NCI-H2107 (cell line): Measurements from ENCODE around the gene BAD.
A peak's percentile ranks its signal among the peaks of the same experiment; 100 is the strongest.
"Not testable (repeated sequence)": the region's sequence is repeated elsewhere in the genome, so short reads cannot be mapped to it uniquely, and the experiment has no call there.

Experiments used
- DNase-seq: peaks from one replicate; lab custom pipeline; 2025; lab: John Stamatoyannopoulos, UW

BAD gene

GRCh38 chr11:64284048-64284961 lies at the start of gene BAD:
Gene BAD, minus strand, starts transcription at chr11:64284665. Its CDS starts 297 bp downstream, at chr11:64284368.
- peak; percentile 90 for DNase-seq

- no peak for DNase-seq
These were observed 49.1 kb upstream of the BAD start for GRCh38 chr11:64333556-64333955.

- DNase-seq: no peak
These were observed 47.3 kb upstream of the BAD start for GRCh38 chr11:64331569-64332371.

DNA sequence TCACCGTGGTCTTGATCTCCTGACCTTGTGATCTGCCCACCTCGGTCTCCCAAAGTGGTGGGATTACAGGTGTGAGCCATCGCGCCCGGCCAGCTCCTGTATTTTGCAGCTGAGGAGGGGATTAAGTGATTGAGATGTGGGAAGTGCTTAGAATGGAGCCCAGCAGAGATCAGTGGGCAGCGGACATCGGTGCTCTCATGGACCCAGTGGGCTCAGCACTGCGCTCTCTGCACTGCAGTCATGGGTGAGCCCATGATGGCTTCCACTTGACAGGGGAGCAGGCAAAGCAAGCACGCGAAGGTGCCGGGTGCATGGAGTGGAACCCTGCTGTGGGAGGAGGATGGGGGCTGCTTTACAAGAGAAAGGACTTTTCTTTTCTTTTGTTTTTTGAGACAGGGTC lies 46.4 kb upstream of the BAD start:
- DNase-seq: no peak

GRCh38 chr11:64327993-64328392 lies 43.5 kb upstream of the BAD start:
- no peak for DNase-seq

- DNase-seq: no peak
These were observed 42.9 kb upstream of the BAD start for GRCh38 chr11:64327375-64327774.

DNA sequence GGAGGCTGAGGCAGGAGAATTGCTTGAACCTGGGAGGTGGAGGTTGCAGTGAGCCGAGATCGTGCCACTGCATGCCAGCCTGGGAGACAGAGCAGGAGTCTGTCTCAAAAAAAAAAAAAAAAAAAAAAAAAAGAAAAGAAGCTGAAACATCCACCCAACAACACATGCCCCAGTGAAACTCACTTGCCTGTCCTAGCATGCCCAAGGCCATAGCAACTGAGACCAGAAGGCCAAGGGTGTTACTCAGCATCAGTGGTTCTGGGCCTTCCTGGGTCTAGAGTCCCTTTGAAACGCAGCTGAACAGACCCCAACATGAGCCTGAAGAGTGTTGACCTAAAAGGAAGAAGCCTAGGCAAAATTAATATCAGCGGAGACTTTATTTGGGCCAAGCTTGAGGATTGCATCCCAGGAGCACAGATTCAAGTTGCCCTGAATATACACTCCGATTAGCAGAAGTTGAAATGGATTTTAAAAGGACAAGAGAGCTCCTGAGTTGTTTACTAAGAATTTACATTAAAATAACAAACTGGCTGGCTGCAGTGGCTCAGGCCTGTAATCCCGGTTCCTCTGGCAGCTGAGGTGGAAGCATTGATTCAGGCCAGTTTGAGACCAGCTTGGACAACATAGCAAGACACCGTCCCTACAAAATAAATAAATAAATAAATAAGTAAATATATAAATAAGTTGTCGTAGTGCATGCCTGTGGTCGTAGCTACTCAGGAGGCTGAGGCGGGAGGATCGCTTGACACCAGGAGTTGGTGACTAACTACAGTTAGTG lies 40.4 kb upstream of the BAD start:
- DNase-seq: no peak

DNA sequence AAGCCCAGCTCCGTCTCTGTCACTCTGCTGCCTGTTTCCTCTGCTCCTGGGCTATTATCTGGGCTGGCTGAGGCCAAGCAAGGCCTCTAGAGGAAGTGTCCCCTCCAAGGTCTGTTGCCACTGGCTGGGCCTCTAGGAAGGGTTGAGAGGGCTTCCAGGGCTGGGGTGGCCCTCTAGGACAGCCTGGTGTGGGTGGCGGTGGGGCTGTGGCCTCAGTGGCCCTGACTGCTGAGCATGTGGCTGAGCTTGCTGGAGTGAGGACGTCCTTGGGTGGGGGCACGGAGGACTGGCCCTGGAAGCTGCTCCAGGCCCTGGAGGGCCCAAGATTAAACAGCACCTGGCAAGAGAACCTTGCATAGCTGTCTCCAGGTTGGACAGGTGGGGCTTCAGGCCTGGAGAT lies 39.5 kb upstream of the BAD start:
- DNase-seq: not testable (repeated sequence)

DNA sequence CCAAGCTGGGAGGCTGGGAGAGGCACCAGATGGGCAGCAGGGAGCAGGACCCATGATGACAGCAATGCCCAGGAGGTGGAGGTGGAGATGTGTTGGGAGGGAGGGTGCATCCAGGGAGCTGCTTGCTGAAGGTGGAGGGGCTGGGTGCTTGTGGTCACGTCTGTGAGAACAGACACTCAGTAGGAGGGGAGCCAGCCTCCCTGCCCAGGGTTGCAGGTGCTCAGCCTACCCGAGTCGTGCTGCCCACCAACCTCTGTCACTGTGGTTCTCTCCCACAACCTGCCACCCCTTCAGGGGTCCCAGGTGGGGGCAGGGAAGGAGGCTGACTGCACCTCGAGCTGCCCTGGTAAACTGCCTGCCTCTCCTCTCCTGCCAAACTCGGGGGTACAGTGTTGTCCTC lies 38.9 kb upstream of the BAD start:
- DNase-seq: no peak

DNA sequence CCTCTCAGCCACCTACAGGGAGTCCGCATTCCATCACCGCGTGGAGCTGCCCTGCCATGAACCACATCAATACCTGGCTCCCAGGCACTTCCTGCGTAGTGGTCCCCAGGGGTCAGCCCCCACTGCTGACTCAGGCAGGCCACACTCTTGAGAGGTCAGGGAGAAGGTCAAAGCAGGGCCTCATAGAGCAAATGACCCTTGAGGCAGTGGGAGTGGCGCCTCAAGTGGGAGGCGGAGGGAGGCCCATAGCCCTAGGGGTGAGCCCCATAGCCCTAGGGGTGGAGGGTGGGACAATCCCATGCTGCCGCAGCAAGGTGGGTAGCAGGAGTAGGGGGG lies 38.4 kb upstream of the BAD start:
- DNase-seq: no peak

- peak; percentile 43 for DNase-seq
These were observed 37.1 kb upstream of the BAD start for GRCh38 chr11:64321533-64321932.

- DNase-seq: no peak
These were observed 36.6 kb upstream of the BAD start for GRCh38 chr11:64321026-64321425.

DNA sequence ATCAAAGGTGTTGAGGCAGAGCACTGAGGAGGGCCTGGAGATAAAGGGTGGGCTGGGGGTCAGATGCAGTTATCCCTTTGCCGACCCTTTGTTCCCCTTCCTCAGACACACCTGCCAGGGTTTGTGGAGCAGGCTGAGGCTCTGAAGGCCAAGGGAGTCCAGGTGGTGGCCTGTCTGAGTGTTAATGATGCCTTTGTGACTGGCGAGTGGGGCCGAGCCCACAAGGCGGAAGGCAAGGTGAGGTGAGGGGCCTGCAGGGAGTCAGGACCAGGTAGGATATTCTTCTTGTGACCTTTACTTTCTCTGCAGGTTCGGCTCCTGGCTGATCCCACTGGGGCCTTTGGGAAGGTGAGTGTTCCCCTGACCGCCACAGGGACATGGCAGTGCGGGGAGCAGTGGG lies 36.1 kb upstream of the BAD start:
- no peak for DNase-seq

DNA sequence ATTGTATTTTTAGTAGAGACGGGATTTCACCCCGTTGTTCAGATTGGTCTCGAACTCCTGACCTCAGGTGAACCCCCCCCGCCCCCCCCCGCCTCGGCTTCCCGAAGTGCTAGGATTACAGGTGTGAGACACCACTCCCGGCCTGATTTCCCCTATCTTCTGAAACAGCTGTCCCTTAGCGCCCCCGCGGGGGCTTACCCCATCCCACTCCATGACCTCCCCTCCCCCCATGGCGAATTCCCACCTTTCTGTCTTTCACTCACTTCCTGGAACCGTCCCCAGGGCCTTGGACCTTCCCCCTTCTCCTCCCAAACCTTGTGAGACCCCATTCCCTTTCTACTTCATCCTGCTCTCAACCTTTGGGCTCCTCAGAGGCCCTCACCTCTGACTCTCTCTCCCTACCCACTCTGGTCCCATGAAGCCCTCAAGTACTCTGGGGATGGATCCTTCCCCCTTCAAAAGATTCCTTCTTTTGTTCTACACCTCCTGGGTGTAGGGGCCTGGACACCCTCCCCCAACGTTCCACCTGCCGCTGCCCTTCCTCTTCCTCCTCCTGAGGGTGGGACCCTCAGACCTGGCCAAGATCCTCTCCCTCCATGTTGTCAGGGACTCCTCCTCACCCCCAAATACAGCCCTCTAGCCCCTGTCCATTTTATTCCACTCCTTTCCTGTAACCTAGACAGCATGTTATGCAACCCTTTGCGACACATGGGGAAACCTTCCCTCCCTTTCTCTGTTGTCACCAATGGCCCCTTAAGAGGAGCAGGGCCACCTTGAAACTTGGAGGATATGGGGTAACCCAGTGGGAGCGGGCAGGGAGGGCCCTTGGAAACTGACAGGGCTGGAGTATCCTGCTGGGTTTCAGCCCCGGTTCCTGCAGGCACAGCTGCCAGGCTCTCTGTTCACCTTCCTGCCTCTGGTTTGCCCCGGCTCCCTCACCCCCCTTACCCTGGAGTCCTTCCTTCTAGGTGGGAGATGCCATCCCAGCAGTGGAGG lies 34.6 kb upstream of the BAD start:
- no peak for DNase-seq

GRCh38 chr11:64317961-64318765 lies 33.7 kb upstream of the BAD start, which contains the start of gene PRDX5:
Gene PRDX5, plus strand, starts transcription at chr11:64318121. Its CDS starts 95 bp downstream, at chr11:64318216.
- peak; percentile 89 for DNase-seq

- DNase-seq: peak; percentile 89
These were observed 33.0 kb upstream of the BAD start, which contains the start of gene TRMT112 for GRCh38 chr11:64317325-64317960. Gene TRMT112, minus strand, starts transcription at chr11:64317559. Its CDS starts 33 bp downstream, at chr11:64317526.

DNA sequence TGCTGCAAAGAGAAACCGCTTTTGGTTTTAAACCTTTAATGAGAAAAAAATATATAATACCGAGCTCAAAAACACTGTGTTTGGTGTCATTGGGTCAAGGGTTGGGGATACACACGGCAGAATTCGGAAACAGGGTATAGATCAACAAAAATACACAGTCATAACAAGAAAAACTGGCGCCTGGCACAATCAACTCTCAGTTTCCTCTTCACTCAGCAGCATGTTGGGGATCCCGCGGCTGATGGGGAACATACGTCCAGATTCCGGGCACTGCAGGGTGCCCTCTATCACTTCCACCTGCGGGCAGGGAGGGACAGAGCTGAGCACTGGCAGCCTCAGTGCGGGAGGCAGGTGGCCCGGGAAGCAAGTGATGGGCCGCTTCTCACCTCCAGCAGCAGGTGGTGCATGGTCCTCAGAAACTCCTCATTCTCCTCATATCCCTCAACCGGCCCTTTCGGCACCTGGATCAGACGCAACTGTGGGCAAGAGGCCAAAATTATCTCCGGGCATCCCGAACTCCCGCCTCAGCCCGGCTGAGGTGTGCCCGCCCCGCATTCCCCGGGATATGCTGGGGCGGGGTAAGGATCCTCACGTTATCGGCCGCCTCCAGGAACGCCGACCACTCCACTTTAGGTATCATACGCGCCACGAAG lies 32.3 kb upstream of the BAD start:
- no peak for DNase-seq

DNA sequence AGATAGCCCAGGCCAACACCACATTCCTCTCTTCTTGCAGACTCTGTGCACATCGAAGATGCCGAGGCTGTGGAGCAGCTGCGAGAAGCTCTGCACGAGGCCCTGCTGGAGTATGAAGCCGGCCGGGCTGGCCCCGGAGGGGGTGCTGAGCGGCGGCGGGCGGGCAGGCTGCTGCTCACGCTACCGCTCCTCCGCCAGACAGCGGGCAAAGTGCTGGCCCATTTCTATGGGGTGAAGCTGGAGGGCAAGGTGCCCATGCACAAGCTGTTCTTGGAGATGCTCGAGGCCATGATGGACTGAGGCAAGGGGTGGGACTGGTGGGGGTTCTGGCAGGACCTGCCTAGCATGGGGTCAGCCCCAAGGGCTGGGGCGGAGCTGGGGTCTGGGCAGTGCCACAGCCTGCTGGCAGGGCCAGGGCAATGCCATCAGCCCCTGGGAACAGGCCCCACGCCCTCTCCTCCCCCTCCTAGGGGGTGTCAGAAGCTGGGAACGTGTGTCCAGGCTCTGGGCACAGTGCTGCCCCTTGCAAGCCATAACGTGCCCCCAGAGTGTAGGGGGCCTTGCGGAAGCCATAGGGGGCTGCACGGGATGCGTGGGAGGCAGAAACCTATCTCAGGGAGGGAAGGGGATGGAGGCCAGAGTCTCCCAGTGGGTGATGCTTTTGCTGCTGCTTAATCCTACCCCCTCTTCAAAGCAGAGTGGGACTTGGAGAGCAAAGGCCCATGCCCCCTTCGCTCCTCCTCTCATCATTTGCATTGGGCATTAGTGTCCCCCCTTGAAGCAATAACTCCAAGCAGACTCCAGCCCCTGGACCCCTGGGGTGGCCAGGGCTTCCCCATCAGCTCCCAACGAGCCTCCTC lies 31.4 kb upstream of the BAD start:
- DNase-seq: not testable (repeated sequence)
